Astrocyte (in vitro differentiated cells and primary cell): ENCODE results near the gene MFSD6.

Experiments
- CTCF ChIP-seq: IDR thresholded peaks from 2 replicates; pipeline ENCODE4 v1.5.1; 2011; ENCODE audit warnings: low read depth, mild to moderate bottlenecking, inconsistent platforms, low read length, moderate library complexity; ENCODE audit not compliant: insufficient read depth
- EZH2 ChIP-seq: IDR thresholded peaks from 2 replicates; pipeline ENCODE4 v1.6.1; 2012; ENCODE audit warnings: mild to moderate bottlenecking, low read length, inconsistent platforms; ENCODE audit not compliant: insufficient read depth

- TF ChIP-seq CTCF, result no peak
- no peak for TF ChIP-seq EZH2
These were observed 41.8 kb downstream of the MFSD6 start for GRCh38 chr2:190449925-190450324.
